ENCODE measurements around the gene CTDSP1. TPM values are rescaled to one million over a fixed set of nuclear protein-coding genes. Genes with fewer than 3 reads are reported as not detected.

Gene CTDSP1
- total RNA-seq, 1 donor from 2014 or later, result 41.8 TPM

DNA sequence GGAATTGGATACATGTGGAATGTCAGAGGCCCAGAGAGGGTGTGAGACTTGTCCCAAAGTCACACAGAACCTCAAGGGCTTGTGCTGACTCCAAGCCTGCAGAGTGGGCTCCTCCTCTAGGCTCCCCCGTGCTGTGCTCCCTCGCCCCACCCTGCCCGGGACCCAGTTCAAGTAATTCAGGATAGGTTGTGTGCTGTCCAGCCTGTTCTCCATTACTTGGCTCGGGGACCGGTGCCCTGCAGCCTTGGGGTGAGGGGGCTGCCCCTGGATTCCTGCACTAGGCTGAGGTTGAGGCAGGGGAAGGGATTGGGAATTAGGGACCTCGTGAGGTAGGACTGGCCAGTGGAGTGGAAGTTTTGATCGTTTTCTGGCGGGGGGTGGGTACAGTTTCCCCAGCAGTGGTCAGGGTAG, 2.8 kb downstream of the CTDSP1 start:
- Histone ChIP-seq H3K27me3 (ENCODE audit: insufficient read depth, low read length) (no peaks in the 10 kb centered on the region), H3K79me2 (ENCODE audit: insufficient read depth, low read length) (peaks cover 27% of the 10 kb centered on the region), H4K20me1 (ENCODE audit: insufficient read depth, low read length) (peaks cover 16% of the 10 kb centered on the region), H3K36me3 (ENCODE audit: insufficient read depth, low read length) (peaks cover 3% of the 10 kb centered on the region), H3K27ac (ENCODE audit: low read depth, low read length) (no peak overlapping the region), H3K4me3 (ENCODE audit: insufficient read depth, low read depth, low read length) (no peak overlapping the region), H3K9me3 (ENCODE audit: insufficient read depth, low read depth, low read length) (no peaks in the 10 kb centered on the region), H2AFZ (ENCODE audit: low read depth, low read length) (no peak overlapping the region), H3K4me2 (ENCODE audit: low read length) (no peak overlapping the region), H3K9ac (ENCODE audit: low read length) (no peak overlapping the region), H3K4me1 (ENCODE audit: insufficient read depth, low read length) (peaks cover 45% of the 10 kb centered on the region)
- H3K27ac Mint-ChIP-seq (ENCODE audit: unreplicated experiment), result no peak overlapping the region
- no peak overlapping the region for H3K4me3 Mint-ChIP-seq (ENCODE audit: unreplicated experiment)
- H3K27me3 Mint-ChIP-seq (ENCODE audit: low read depth, unreplicated experiment), result no peaks in the 10 kb centered on the region
- TF ChIP-seq, protein P1, sequence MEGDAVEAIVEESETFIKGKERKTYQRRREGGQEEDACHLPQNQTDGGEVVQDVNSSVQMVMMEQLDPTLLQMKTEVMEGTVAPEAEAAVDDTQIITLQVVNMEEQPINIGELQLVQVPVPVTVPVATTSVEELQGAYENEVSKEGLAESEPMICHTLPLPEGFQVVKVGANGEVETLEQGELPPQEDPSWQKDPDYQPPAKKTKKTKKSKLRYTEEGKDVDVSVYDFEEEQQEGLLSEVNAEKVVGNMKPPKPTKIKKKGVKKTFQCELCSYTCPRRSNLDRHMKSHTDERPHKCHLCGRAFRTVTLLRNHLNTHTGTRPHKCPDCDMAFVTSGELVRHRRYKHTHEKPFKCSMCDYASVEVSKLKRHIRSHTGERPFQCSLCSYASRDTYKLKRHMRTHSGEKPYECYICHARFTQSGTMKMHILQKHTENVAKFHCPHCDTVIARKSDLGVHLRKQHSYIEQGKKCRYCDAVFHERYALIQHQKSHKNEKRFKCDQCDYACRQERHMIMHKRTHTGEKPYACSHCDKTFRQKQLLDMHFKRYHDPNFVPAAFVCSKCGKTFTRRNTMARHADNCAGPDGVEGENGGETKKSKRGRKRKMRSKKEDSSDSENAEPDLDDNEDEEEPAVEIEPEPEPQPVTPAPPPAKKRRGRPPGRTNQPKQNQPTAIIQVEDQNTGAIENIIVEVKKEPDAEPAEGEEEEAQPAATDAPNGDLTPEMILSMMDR (IDR thresholded peaks at IDR 0.05; ENCODE audit: insufficient read depth, low read depth, low read length), result no peak
- TF ChIP-seq EZH2 (IDR thresholded peaks at IDR 0.05; ENCODE audit: insufficient read depth, low read length), result no peak
- no peaks in the 10 kb centered on the region for H3K36me3 Mint-ChIP-seq (ENCODE audit: low read depth, unreplicated experiment)
- no peak for FAIRE-seq
- peaks cover 10% of the 10 kb centered on the region for H3K4me1 Mint-ChIP-seq (ENCODE audit: low read depth, unreplicated experiment)
- no peak for DNase-seq (ENCODE audit: low read depth)
- H3K9me3 Mint-ChIP-seq (ENCODE audit: unreplicated experiment), result no peaks in the 10 kb centered on the region

DNA sequence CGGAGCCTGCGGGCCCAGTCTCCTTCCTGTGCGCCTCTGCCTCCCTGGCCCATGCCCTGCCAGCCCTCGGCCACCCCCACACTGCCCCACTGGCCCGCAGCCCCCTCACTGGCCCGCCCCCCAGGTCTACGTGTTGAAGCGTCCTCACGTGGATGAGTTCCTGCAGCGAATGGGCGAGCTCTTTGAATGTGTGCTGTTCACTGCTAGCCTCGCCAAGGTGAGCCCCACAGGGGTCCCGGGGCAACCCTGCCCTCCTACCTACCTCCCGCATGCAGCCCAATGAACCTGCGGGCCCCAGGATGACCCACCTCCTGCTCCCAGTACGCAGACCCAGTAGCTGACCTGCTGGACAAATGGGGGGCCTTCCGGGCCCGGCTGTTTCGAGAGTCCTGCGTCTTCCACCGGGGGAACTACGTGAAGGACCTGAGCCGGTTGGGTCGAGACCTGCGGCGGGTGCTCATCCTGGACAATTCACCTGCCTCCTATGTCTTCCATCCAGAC, 3.3 kb downstream of the CTDSP1 start:
- DNase-seq (ENCODE audit: low read depth), result no peak
- Histone ChIP-seq H3K9ac (ENCODE audit: low read length) (no peak overlapping the region), H4K20me1 (ENCODE audit: insufficient read depth, low read length) (peaks cover 16% of the 10 kb centered on the region), H3K79me2 (ENCODE audit: insufficient read depth, low read length) (peaks cover 27% of the 10 kb centered on the region), H3K4me1 (ENCODE audit: insufficient read depth, low read length) (peaks cover 41% of the 10 kb centered on the region), H3K27me3 (ENCODE audit: insufficient read depth, low read length) (no peaks in the 10 kb centered on the region), H3K4me2 (ENCODE audit: low read length) (no peak overlapping the region), H2AFZ (ENCODE audit: low read depth, low read length) (no peak overlapping the region), H3K27ac (ENCODE audit: low read depth, low read length) (no peak overlapping the region), H3K36me3 (ENCODE audit: insufficient read depth, low read length) (peaks cover 3% of the 10 kb centered on the region), H3K9me3 (ENCODE audit: insufficient read depth, low read depth, low read length) (no peaks in the 10 kb centered on the region), H3K4me3 (ENCODE audit: insufficient read depth, low read depth, low read length) (no peak overlapping the region)
- Mint-ChIP-seq H3K4me1 (ENCODE audit: low read depth, unreplicated experiment) (peaks cover 7% of the 10 kb centered on the region), H3K36me3 (ENCODE audit: low read depth, unreplicated experiment) (no peaks in the 10 kb centered on the region), H3K4me3 (ENCODE audit: unreplicated experiment) (no peak overlapping the region), H3K27ac (ENCODE audit: unreplicated experiment) (no peak overlapping the region), H3K27me3 (ENCODE audit: low read depth, unreplicated experiment) (no peaks in the 10 kb centered on the region), H3K9me3 (ENCODE audit: unreplicated experiment) (no peaks in the 10 kb centered on the region)
- TF ChIP-seq EZH2 (IDR thresholded peaks at IDR 0.05; ENCODE audit: insufficient read depth, low read length), result no peak
- TF ChIP-seq, protein P1 (IDR thresholded peaks at IDR 0.05; ENCODE audit: insufficient read depth, low read depth, low read length), result no peak
- no peak for FAIRE-seq

- Mint-ChIP-seq H3K4me3 (ENCODE audit: unreplicated experiment) (no peak overlapping the region), H3K36me3 (ENCODE audit: low read depth, unreplicated experiment) (no peaks in the 10 kb centered on the region), H3K27me3 (ENCODE audit: low read depth, unreplicated experiment) (no peaks in the 10 kb centered on the region), H3K27ac (ENCODE audit: unreplicated experiment) (no peak overlapping the region), H3K9me3 (ENCODE audit: unreplicated experiment) (no peaks in the 10 kb centered on the region), H3K4me1 (ENCODE audit: low read depth, unreplicated experiment) (peaks cover 7% of the 10 kb centered on the region)
- TF ChIP-seq EZH2 (IDR thresholded peaks at IDR 0.05; ENCODE audit: insufficient read depth, low read length), result no peak
- TF ChIP-seq, protein P1 (IDR thresholded peaks at IDR 0.05; ENCODE audit: insufficient read depth, low read depth, low read length), result no peak
- FAIRE-seq (no peak), DNase-seq (ENCODE audit: low read depth) (no peak)
- peaks cover 27% of the 10 kb centered on the region for H3K79me2 ChIP-seq (ENCODE audit: insufficient read depth, low read length)
- H4K20me1 ChIP-seq (ENCODE audit: insufficient read depth, low read length), result peaks cover 16% of the 10 kb centered on the region
- H3K4me2 ChIP-seq (ENCODE audit: low read length), result no peak overlapping the region
- H3K9ac ChIP-seq (ENCODE audit: low read length), result no peak overlapping the region
- peaks cover 3% of the 10 kb centered on the region for H3K36me3 ChIP-seq (ENCODE audit: insufficient read depth, low read length)
- H3K27ac ChIP-seq (ENCODE audit: low read depth, low read length), result no peak overlapping the region
- H3K4me3 ChIP-seq (ENCODE audit: insufficient read depth, low read depth, low read length), result no peak overlapping the region
- no peaks in the 10 kb centered on the region for H3K27me3 ChIP-seq (ENCODE audit: insufficient read depth, low read length)
- peaks cover 34% of the 10 kb centered on the region for H3K4me1 ChIP-seq (ENCODE audit: insufficient read depth, low read length)
- no peak overlapping the region for H2AFZ ChIP-seq (ENCODE audit: low read depth, low read length)
- H3K9me3 ChIP-seq (ENCODE audit: insufficient read depth, low read depth, low read length), result no peaks in the 10 kb centered on the region
Observed at GRCh38 chr2:218403810-218404209, 4.1 kb downstream of the CTDSP1 start.

All from astrocyte (in vitro differentiated cells and primary cell).